PC-9 (cell line): Measurements from ENCODE around the gene VCAM1.

Source experiments
- EZH2 ChIP-seq: fragments of 200-600 bp; sonication (generic); IDR thresholded peaks from 2 replicates; pipeline ENCODE4 v1.8.0; 2017; ENCODE audit warnings: antibody characterized with exemption, low read depth
- TF ChIP-seq, protein P1 (sequence below): fragments of 200-600 bp; sonication (generic); conservative IDR thresholded peaks from 2 replicates; pipeline ENCODE4 v1.6.1; 2017; ENCODE audit warnings: mixed run types, antibody characterized with exemption, mild to moderate bottlenecking, moderate library complexity

- TF ChIP-seq, protein P1, sequence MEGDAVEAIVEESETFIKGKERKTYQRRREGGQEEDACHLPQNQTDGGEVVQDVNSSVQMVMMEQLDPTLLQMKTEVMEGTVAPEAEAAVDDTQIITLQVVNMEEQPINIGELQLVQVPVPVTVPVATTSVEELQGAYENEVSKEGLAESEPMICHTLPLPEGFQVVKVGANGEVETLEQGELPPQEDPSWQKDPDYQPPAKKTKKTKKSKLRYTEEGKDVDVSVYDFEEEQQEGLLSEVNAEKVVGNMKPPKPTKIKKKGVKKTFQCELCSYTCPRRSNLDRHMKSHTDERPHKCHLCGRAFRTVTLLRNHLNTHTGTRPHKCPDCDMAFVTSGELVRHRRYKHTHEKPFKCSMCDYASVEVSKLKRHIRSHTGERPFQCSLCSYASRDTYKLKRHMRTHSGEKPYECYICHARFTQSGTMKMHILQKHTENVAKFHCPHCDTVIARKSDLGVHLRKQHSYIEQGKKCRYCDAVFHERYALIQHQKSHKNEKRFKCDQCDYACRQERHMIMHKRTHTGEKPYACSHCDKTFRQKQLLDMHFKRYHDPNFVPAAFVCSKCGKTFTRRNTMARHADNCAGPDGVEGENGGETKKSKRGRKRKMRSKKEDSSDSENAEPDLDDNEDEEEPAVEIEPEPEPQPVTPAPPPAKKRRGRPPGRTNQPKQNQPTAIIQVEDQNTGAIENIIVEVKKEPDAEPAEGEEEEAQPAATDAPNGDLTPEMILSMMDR: no peak
- no peak for TF ChIP-seq EZH2
Observed at GRCh38 chr1:100780814-100781213, 61.3 kb downstream of the VCAM1 start.
